Activated CD8-positive, alpha-beta memory T cell treated with anti-CD3 and anti-CD28 coated beads for 36 hours (primary cell): ENCODE results near the gene FBXL19. TPM values are rescaled to one million over a fixed set of nuclear protein-coding genes. Genes with fewer than 3 reads are reported as not detected.

ENCODE experiments used
- CTCF ChIA-PET: fragments of 350-600 bp; sonication (Branson Sonifier 250); formaldehyde crosslinking; loops from one replicate; lab custom pipeline; 2021; ENCODE audit warnings: antibody characterized with exemption; lab: Charles Lee
- POLR2A ChIA-PET: fragments of 350-600 bp; sonication (Branson Sonifier 250); formaldehyde crosslinking; loops from one replicate; lab custom pipeline; 2021; ENCODE audit warnings: antibody characterized with exemption; lab: Charles Lee
- total RNA-seq, 2 experiments: library from RNA; stranded (reverse); gene quantifications; one replicate each; pipeline ENCODE4 v1.2.3, GENCODE V29; 2021

Gene FBXL19
- total RNA-seq, 2 experiments from 2014 or later = 29.9 to 30.1 TPM

DNA sequence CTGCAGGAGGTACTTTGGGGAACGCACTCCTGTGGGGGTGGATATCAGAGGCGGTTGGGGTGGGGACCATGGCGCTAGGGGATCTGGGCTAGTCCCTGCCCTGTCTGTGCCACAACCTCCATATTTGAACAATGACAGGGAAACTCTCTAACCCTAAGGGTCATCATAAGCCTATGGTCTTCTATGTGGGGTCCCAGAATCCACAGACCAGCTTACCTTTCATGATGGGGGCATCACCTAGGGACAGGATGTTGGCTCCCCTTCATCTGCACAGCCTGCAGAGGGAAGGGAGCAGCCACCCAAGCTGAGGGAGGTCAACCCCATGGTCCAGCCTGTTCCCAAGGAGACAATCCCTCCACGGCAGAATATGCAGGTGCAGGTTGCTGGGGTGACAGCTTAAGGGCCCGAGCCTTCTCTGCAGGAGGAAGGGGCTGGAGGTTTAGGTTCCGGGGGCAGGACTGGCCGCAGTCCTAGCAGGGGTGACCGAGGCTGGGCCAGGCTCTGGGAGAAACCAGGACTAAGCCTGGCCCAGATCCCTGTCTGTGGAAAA is 27.2 kb downstream of the FBXL19 start:
- POLR2A ChIA-PET = interaction anchor here (1.2 kb wide), 1 partner anchor 46 kb away, joined by 3 read pairs; no protein-coding TSS in a partner anchor
- CTCF ChIA-PET = interaction anchor here (1.4 to 6.4 kb wide), 2 partner anchors 8 to 106 kb away, joined by 6 to 69 read pairs; no protein-coding TSS in a partner anchor

DNA sequence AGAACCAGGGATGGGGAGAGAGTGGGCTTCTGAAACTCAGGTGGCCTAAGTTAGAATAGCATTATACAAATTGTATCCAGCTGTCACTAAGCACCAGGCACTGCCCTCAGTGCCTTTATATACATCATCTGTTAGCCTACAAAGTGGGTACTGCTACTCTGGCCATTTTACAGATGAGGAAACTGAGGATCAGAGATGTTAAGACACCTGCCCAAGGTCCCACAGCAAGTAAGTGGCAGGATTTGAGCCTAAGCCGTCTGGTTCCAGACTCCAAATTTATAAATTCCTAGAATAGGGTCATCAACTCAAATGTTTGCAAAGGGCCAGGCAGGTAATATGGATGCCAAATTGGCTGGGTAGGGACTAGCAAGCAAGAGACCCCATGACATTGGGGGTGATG is 27.8 kb downstream of the FBXL19 start:
- CTCF ChIA-PET = interaction anchor here (6.4 kb wide), 1 partner anchor 9 kb away, joined by 69 read pairs; no protein-coding TSS in a partner anchor
- POLR2A ChIA-PET = no interaction called here

DNA sequence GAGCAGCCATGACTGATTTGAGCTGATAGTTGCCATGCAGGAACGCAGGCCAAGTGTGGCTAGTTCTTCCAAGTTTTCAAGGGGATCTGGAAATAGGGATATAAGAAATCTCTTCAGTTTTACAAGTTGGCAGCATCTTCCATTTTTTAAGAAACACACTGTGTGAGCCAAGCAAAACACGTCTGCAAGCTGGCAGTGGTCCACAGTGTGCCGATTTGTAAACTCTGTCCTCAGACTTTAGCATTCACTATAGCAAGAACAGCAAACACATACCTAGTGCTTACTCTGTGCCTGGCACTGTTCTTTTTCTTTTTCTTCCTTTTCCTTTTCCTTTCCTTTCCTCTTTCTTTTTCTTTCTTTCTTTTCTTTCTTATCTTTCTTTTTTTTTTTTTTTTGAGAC is 28.4 kb downstream of the FBXL19 start:
- ChIA-PET POLR2A (no interaction called here), CTCF (interaction anchor here (6.4 kb wide), 1 partner anchor 9 kb away, joined by 69 read pairs; no protein-coding TSS in a partner anchor)

DNA sequence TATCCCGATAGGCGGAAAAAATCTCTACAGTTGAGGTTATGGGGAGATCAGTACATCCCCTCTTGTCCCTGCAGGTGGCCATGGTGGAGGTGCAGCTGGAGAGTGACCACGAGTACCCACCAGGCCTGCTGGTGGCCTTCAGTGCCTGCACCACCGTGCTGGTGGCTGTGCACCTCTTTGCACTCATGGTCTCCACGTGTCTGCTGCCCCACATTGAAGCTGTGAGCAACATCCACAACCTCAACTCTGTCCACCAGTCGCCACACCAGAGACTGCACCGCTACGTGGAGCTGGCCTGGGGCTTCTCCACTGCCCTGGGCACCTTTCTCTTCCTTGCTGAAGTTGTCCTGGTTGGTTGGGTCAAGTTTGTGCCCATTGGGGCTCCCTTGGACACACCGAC is 29.7 kb downstream of the FBXL19 start:
- CTCF ChIA-PET = interaction anchor here (0.5 to 6.4 kb wide), 10 partner anchors 10 to 467 kb away, joined by 3 to 69 read pairs (median 4); partner anchors contain the start of genes HSD3B7 and VKORC1
- POLR2A ChIA-PET = no interaction called here

DNA sequence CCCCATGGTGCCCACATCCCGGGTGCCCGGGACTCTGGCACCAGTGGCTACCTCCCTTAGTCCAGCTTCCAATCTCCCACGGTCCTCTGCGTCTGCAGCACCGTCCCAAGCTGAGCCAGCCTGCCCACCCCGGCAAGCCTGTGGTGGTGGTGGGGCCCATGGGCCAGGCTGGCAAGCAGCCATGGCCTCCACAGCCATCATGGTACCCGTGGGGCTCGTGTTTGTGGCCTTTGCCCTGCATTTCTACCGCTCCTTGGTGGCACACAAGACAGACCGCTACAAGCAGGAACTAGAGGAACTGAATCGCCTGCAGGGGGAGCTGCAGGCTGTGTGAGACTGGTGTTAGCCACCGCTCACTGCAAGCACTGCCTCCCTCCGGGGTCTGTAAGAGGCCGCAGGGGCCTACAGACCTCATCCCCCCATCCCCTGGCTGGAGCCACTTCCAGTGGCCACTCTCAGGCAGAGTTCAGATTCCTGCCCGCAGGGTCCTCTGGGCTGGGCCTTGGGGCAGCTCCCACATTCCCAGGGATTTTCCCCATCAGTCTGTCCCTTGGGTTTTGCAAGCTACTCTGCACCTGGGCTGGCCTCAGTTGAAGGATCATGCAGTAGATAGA is 30.2 kb downstream of the FBXL19 start:
- CTCF ChIA-PET = interaction anchor here (0.5 to 6.4 kb wide), 15 partner anchors 11 to 466 kb away, joined by 3 to 69 read pairs (median 4); partner anchors contain the start of genes HSD3B7, VKORC1, ZNF646 and ZNF668

DNA sequence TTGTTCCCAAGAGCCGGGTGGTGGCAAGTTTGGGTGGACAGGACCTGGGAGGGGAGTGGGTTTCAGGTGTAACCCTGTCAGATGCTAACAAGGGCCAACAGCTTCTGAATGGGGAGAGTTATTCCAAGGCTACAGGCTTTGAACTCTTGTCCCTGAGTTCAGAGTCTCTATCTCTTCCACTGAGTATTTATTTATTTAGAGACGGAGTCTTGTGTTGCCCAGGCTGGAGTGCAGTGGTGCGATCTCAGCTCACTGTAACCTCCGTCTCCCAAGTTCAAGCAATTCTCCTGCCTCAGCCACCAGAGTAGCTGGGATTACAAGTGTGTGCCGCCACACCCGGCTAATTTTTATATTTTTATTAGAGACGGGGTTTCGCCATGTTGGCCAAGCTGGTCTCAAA is 31.6 kb downstream of the FBXL19 start:
- ChIA-PET CTCF (interaction anchor here (0.9 to 6.4 kb wide), 7 partner anchors 8 to 187 kb away, joined by 3 to 69 read pairs (median 4); partner anchors contain the start of genes HSD3B7 and VKORC1), POLR2A (interaction anchor here (0.7 kb wide), 1 partner anchor 13 kb away, joined by 3 read pairs; no protein-coding TSS in a partner anchor)

More for the DNA sequence above, 30.2 kb downstream of the FBXL19 start:
- POLR2A ChIA-PET = interaction anchor here (1.0 kb wide), 1 partner anchor 227 kb away, joined by 3 read pairs; no protein-coding TSS in a partner anchor

DNA sequence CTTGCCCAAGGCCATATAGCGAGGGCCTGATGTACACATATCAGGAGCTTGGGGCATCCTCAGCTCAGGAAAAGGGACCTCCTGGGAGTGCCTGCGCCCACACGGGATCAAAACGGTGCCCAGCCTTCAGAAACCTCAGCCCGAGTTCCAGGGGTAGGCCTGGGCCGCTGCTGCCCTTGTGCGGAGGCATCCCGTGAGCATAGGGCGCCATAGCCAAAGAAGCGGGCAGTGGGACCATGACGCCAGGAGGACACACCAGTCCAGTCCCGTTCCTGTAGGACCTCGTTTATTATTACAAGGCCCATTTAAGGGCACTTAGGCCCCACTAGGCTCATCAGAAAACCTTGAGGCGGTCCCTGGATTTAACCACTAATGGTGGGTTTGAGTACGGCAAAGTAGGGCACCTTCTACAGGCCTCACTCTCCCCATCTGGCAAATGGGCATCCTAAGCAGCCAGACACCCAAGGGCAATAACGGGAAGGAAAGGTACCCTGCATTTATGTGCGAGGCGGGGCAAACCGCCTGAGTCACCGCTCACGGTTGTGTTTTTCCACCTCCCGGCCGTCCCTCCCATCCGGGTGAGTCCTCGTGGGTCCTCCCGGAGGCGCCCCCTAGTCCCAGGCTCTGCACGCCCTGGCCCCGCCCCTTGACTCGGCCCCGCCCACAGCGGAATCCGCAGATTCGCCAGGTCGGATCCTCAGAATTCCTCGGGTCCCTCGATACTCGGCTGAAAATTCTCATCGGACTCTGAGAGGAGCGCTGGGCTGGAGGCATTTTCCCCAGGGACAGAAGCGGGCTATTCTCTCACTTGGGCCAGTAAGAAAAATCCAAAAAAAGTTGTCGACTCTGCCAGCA is 33.5 kb downstream of the FBXL19 start:
- POLR2A ChIA-PET = interaction anchor here (1.0 kb wide), 1 partner anchor 117 kb away, joined by 3 read pairs; the partner anchor contains the start of genes ZNF646 and ZNF668
- CTCF ChIA-PET = interaction anchor here (0.5 to 0.9 kb wide), 2 partner anchors 14 to 15 kb away, joined by 3 to 6 read pairs; no protein-coding TSS in a partner anchor

DNA sequence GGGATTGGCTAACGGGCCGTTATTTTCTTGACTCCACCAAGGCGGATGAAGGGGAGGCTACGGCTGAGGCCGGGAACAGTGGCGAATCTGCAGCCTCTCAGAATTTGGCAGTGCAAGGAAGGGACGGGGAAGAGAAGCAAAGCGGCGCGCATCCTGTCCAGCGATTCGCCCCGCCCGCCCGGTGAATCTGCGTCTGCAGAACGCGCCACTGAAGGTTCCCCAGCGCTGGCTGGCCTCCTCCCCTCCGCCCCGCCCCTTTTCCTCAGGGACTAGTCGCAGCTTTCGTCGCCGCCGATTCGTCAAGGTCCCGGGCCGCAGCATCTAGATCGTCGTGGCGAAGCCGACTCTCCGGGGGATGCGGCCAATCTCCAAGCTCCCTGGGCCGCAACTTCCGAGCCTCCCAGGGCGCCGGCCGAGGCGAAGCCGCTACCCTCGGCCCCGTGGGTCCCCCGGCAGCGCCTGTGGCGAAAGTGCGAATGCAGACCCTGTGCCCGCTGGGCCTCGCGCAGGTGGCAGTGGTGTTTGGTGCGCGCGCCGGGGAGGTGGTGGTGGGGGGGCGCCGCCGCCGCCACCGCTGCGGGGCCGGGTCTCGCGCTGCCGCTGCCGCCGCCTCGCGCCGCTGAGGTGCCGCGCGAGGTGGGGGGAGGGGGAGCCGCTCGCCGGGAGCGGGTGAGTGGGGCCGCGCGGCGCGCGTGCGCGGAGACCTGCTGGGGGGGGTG is 34.2 kb downstream of the FBXL19 start, which contains the start of gene SETD1A:
Gene SETD1A, plus strand, starts transcription at position 299 of the 719 bp plus-strand sequence. CDS start 978 bp downstream, outside the sequence.
- POLR2A ChIA-PET = interaction anchor here (1.0 kb wide), 1 partner anchor 116 kb away, joined by 3 read pairs; the partner anchor contains the start of genes ZNF646 and ZNF668
- CTCF ChIA-PET = interaction anchor here (0.5 kb wide), 1 partner anchor 15 kb away, joined by 6 read pairs; no protein-coding TSS in a partner anchor

DNA sequence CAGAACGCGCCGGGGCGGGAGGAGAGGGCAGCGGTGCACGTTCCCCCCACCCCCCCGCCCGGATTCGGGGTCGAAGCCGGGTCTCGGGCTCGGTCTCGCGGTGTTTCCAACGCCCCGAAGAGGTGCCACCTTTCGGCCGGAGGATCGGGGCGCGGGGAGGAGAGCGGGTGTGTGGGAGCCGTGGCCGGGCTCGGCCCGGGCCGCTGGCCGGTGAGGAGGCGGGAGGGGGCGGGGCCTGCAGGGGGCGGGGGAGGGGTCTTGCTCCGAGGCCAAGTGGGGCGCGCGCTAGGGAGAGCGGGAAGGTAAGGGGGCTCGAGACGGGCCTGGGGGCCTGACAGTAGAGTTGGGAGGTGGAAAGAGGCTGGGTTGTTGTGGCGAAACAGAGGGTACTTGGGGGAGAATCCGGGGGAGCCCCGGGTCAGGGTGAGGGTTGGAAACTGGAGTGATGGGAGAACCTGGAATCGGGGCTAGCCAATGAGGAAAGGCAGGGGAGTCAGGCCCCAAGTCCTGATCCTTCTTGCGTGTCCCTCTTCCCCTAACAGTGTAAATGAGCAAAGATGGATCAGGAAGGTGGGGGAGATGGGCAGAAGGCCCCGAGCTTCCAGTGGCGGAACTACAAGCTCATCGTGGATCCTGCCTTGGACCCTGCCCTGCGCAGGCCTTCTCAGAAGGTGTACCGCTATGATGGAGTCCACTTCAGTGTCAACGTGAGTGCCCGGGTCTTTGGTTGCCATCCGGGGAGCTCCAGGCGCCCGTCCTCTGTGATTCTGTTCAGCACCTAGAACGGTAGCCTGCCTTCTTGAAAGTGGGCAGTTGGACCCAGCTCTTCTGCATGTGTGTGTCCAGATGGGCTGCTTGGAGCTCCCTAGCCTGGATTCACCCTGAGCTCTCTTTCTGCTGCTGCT is 35.1 kb downstream of the FBXL19 start:
- ChIA-PET POLR2A (interaction anchor here (0.5 to 1.1 kb wide), 5 partner anchors 115 to 308 kb away, joined by 3 to 10 read pairs (median 3); partner anchors contain the start of genes ZNF646 and ZNF668), CTCF (interaction anchor here (0.8 to 0.9 kb wide), 2 partner anchors 27 to 264 kb away, joined by 3 to 5 read pairs; partner anchors contain the start of gene HSD3B7)

DNA sequence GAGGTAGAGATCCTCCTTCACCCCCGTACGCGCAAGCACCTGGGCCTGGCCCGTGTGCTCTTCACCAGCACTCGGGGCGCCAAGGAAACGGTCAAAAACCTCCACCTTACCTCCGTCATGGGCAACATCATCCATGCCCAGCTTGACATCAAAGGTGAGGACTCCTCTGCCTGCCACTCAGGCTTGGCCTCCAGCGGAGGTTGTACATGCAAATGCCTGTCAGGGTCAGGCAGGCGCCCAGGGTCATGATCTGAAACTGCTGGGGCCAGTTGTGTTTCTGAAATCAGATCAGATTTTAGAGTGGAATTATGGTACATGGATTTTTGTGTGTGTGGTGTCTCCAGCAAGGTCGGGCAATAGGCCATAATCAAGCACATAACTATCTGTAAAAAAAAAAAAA is 38.0 kb downstream of the FBXL19 start:
- ChIA-PET POLR2A (no interaction called here), CTCF (interaction anchor here (1.1 kb wide), 1 partner anchor 610 kb away, joined by 3 read pairs; no protein-coding TSS in a partner anchor)

DNA sequence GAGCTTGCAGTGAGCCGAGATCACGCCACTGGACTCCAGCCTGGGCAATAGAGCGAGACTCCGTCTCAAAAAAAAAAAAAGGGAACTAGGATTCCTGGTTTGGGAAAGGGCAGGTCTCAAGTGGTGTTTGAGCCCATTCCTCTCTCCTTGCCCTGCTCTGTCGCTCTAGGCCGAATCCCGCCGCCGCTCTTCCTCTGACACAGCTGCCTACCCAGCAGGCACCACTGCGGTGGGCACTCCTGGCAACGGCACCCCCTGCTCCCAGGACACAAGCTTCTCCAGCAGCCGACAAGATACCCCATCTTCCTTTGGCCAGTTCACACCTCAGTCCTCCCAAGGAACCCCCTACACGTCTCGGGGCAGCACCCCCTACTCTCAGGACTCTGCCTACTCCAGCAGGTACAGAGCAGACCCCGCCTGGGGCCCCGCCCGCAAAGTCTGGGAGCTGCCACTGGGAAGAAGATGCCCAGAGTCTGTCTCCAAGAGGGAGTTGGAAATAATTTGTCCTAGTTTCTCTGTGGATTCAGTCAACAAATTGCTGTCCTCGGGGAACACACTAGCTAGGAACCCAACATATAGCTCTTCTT is 40.6 kb downstream of the FBXL19 start:
- CTCF ChIA-PET = no interaction called here

DNA sequence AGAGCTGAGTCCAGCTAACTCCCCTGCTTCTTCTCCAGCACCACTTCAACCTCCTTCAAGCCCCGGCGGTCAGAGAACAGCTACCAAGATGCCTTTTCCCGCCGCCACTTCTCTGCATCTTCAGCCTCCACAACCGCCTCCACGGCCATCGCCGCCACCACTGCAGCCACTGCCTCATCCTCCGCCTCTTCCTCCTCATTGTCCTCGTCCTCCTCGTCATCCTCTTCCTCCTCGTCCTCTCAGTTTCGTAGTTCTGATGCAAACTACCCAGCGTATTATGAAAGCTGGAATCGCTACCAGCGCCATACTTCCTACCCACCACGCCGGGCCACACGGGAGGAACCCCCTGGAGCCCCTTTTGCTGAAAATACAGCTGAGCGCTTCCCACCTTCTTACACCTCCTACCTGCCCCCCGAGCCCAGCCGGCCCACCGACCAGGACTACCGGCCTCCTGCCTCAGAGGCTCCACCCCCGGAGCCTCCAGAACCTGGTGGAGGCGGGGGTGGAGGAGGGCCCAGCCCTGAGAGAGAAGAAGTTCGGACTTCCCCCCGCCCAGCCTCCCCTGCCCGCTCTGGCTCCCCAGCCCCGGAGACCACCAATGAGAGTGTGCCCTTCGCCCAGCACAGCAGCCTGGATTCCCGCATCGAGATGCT is 41.3 kb downstream of the FBXL19 start:
- CTCF ChIA-PET = interaction anchor here (0.6 kb wide), 1 partner anchor 82 kb away, joined by 3 read pairs; no protein-coding TSS in a partner anchor
- POLR2A ChIA-PET = interaction anchor here (0.6 kb wide), 1 partner anchor 34 kb away, joined by 3 read pairs; no protein-coding TSS in a partner anchor

More for the DNA sequence above, 40.6 kb downstream of the FBXL19 start:
- POLR2A ChIA-PET = no interaction called here

DNA sequence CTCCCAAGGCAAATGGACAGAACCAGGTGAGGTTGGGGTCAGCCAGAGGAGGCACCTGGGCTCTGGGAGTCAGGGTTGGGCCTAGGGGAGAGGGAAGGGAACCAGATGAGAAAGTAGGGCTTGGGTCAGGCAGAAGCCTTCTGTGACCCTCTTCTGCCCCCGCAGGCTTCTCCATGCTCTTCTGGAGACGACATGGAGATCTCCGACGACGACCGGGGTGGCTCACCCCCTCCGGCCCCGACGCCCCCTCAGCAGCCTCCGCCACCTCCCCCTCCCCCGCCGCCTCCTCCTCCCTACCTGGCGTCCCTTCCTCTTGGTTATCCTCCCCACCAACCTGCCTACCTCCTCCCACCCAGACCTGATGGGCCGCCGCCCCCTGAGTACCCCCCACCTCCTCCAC is 42.1 kb downstream of the FBXL19 start:
- POLR2A ChIA-PET = no interaction called here
- CTCF ChIA-PET = interaction anchor here (2.9 kb wide), 1 partner anchor 12 kb away, joined by 7 read pairs; no protein-coding TSS in a partner anchor

DNA sequence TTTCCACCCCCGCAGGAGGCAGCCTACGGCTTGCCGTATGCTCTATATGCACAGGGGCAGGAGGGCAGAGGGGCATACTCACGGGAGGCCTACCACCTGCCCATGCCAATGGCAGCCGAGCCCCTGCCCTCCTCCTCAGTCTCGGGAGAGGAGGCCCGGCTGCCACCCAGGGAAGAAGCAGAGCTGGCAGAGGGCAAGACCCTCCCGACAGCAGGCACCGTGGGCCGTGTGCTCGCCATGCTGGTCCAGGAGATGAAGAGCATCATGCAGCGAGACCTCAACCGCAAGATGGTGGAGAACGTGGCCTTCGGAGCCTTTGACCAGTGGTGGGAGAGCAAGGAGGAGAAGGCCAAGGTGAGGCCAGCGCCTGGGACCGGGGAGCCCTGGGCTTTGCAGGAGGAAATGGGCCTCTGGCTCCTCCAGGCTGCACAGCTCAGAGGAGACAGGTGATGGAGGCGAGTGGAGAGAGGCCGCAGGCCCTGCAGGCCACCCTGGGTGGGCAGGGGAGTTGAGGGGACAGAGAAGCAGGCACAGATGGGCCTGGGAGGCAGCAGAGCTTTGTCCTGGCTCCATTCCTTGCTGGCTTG is 42.8 kb downstream of the FBXL19 start:
- CTCF ChIA-PET = interaction anchor here (2.9 kb wide), 1 partner anchor 12 kb away, joined by 7 read pairs; no protein-coding TSS in a partner anchor
- POLR2A ChIA-PET = no interaction called here

DNA sequence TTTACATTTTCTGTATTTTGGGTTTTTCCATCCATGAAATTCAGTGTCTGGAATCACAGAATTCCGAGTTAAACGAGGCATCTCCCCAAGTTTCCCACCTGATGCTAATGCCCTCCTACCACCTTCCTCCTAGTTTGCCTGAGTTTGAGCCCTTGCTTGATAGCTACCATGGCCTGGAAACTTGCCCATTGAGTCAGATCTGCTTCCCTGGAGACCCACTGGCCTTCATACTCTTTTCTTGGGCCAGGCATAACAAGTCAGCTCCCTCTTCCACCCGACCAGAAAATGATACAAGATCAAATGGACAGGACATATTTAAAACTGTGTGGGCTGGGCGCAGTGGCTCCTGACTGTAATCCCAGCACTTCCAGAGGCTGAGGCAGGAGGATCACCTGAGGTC is 44.4 kb downstream of the FBXL19 start:
- ChIA-PET POLR2A (no interaction called here), CTCF (interaction anchor here (2.9 kb wide), 1 partner anchor 14 kb away, joined by 7 read pairs; no protein-coding TSS in a partner anchor)
